Muscle of back (tissue), 11 donors: ENCODE measurements around the gene TNS1. TPM values are rescaled to one million over a fixed set of nuclear protein-coding genes. Genes with fewer than 3 reads are reported as not detected.
A peak's percentile ranks its signal among the peaks of the same experiment; 100 is the strongest.

Experiments used
- DNase-seq, 3 donors: peaks; one replicate each; pipeline versions ENCODE4 v3.0.0 to v3.0.0-alpha.2; 2013
- polyA plus RNA-seq, 10 donors: library from polyadenylated mRNA; unstranded; fragments of 120-200 nt; gene quantifications; one replicate each; pipeline ENCODE4 v1.2.1, GENCODE V29; 2013; ENCODE audit not compliant: insufficient read length in 10 of 10

The TNS1 gene
- polyA plus RNA-seq, 10 donors = 106 to 124 (median 117) TPM

DNA sequence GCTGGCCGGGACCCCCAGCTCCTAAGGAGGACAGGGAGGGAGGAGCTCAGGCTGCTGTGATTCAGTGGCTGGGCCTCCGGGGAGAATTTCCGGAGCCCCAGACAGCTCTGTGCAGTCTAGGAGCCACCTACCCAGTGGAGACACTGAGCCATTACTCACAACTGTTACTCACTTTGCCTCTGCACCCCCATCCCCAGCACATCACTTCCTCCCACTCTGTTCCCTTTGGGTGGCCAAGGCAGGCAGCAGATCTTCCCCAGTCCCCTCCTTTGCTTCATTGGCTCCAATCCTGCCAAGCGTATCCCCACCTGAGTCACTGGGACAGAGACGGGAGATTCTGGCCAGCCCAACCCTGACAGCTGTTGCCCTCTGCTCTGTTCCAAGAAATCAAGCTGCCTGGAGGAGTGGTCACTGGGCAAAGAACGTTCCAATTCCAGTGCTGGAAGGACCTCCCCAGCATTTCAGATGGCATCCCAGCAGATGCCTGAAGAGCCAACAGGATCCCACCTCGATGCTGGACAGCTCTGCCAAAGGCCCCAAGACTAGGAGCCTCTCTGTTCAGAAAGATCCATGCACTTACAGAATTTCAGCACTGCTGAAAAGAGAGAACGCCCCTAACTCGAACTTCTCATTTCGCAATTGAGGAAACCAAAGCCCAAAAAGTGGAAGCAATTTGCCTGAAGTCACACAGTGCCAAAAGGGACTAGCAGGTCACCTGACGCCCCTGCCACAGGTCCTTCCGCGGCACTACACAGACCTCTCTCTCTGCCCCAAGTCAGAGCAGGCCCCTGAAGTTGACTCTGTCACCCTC, 68.3 kb downstream of the TNS1 start:
- DNase-seq = peak; percentile 68 to 94 (median 88)

DNA sequence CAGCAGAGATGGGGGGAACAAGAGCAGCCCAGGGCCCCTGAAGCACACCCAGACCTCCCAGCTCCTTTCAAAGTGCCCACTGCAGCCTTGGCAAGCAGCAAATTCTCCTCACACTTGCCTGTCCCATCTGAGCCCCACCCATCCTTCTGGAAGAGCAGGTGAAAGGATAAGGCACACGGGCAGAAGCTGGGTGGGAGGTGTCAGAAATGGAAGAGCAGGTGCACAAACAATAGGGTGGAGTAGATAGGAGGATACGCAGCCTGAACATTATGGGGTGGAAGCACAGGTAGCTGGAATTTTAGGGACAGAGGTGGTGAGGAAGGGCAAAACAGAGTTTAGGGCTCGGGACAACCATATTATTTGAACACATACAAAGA, 69.2 kb downstream of the TNS1 start:
- DNase-seq = no peak

DNA sequence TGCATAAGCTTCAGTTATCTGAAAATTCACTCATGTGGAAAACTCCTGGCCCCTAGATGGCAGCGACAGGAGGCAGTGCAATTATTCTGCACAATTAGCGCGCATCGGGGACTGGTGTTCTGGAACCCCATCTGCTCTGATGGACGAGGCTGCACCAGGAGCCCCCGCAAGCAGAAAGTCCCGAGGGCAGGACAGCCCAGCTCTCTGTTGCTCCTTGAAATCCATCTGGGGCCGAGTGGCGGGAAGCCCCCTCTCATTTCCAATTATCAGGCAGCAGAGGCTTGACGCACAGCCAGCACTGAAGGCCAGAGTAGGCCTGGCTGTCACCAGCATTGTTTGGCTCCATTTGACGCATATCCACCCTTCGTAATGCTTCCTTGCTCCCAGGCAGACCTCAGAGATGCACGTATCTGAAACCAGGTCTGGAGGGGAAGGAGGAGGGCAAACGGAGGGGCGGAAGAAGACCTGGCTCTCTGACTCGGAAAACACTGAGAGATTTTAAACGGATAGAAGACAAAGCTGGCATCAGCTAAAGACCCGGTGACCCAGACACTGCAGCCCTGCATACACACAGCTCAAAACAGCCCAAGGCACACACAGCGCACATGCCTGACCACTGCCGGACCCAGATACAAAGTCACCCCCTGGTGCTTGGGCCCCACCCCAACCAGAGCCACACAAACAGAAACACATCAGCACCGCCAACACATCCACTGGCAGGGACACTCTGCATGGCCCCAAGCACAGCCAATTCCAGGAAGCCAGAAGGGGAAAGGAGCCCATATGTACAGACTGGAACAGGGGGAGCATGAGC, 69.8 kb downstream of the TNS1 start:
- no peak for DNase-seq

DNA sequence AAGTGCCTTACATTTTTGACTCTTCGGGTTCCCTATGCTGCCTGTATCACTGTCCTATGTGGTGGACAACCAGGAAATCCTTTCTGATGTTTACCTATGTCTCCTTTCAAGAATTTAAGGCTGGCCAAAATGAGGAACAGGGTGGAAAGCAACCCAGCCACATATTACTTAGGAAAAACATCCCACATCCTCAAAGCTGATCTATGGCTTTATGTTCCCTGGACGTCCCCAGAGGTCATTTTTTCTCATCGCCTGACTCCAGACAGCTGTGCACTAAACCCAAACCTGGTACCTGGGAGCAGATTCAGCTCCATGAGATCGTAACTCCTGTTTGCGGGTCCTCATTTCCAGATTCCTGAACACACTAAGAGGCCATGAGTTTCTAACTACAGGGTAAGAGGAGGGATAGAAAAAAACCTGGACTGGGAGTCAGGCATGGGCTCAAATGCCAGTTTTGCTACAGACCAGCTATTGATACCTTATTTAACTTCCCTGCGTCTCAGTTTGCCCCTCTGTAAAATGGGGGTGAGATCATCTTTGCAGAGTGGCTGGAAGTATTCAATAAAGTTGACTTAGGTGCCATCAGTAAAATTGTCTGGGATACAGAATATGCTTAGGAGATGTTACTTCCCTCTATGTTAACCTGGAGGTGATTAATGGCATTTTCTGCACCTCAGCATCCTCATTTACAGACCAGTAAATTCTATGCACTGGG, 70.8 kb downstream of the TNS1 start:
- DNase-seq = no peak

DNA sequence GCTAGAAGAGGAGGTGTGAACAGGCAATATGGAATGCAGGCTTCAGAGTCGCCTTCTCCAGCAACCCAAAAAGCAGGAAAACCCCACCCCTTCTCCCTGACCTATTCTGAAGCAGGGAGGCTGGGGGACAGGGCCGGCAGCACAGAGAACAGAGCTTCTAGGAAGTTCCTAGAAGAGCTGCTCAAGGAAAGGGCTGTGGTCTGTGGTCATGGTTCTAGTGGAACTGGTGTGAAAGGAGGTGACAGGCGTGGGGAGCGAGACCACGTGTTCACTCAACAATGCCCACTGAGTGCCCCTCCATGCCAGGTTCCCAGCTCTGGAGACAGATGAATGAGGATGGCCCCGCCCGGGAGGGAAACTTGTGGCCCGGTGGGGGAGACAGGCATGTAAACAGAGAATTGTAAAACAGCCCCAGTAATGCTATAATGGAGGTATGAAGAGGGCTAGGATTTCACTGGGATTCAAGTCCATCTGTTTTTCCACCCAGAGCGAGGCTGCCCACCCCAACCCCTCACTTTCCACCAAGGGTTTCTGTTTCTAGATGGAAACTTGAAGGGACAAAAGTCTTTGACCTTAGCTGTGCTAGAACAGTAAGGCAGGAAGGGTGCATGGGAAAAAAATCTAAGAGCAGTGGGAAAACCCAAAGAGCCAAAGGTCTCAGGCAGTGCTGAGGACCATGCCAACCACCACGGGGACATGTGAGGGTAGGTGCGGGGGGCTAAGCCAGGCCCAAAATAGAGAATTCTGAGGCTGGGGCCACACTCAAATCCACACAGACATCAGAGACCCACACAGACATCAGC, 71.8 kb downstream of the TNS1 start:
- no peak for DNase-seq

DNA sequence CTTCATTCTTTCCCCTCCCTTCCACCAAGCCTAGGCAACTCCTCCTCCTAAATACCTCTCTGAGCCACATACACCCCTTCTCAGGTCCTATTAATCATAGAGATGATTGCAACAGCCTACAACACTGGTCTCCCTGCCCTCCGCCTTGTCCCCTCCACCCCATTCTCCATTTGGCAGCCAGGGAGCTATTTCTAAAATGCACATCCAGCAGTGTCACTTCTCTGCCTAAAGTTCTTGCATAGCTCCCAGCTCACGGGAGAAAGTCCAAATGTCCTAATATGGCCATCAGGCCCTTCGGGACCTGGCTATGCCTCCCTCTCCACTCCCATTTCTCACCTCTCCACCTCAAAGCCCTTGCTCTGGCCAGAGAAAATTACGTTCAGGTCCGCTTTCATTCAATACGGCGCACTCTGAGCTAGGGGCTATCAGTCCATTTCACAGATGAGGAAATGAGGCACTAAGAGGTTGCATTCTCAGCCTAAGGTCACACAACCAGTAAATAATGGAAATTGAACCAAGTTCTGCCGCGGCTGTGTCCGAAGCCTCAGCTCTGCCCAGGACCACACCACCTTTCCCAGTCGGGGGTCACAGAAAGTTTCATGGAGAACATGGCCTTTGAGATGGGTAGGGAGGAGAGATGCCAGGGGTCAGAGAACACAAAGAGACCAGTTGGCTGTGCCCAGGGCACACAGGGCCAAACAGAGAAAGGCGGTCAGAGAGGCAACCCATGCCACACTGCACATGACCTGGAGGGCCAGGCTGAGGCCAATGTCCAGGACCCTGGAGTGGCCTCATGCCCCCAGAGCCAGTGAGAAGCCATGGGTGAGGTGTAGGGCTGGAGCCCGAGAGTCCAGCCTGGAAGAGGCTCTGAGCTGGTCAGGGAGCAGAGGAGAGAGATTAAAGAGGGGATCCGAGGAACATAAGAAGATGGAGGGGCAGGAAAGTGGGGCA, 72.8 kb downstream of the TNS1 start:
- DNase-seq = peak in 1 of 3 donors; percentile 79

DNA sequence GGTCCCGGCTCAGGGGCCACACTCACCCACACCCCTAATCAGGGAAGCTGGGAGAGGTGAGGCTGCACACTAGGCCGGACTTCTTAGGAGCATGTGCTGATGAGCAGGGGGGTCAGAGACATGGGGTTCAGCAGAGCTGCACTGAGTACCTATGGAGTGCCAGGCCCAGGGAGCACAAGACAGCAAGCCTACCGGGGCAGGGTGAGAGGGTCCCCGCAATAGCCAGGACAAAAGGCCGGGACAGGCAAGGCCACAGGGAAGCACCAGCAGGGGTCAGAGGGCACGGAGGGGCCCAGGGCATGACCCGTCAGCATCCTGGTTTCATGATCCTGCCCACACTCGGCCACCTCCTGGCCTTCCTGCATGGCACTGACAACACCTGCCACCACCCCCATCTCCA, 73.5 kb downstream of the TNS1 start:
- no peak for DNase-seq

DNA sequence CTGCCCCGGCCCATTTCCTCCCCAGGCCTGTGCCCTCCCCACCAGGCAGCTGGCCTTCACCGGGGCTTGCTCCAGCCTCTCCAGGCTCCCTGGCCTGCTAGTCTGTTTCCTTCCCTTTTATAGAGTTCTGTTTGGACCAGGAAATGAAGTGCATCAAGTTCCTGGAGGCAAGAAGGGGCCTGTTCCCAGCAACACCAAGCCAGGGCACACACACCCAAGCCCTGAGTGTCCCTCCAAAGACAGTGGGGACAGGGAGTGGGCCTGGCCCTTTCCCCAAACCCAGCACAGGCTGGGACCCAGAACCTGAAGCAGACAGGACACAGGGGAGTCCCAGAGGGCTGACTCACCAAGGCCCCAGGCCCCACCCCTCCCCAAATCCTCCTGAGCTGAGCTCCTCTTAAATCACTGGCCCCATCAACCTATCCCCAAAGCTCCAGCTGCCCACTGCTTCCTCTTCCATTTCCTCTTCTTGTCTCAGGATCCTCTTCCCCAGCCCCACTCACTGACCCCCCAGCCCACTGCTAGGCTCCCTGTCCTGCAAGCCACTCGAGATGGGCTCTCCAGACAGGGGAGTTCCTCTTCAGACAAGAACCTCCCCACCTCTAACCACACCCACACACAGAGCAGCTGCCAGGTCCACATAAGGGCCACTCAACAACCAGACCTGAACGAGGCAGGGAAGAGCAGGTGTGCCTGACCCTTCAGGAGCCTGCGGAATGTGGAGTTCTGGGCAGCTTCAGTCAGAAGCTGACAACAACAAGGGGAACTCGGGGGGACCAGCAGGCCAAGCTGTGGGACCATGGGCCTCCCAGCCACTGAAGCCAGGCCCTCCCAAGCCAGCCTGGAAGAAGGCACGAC, 74.2 kb downstream of the TNS1 start:
- DNase-seq = no peak

DNA sequence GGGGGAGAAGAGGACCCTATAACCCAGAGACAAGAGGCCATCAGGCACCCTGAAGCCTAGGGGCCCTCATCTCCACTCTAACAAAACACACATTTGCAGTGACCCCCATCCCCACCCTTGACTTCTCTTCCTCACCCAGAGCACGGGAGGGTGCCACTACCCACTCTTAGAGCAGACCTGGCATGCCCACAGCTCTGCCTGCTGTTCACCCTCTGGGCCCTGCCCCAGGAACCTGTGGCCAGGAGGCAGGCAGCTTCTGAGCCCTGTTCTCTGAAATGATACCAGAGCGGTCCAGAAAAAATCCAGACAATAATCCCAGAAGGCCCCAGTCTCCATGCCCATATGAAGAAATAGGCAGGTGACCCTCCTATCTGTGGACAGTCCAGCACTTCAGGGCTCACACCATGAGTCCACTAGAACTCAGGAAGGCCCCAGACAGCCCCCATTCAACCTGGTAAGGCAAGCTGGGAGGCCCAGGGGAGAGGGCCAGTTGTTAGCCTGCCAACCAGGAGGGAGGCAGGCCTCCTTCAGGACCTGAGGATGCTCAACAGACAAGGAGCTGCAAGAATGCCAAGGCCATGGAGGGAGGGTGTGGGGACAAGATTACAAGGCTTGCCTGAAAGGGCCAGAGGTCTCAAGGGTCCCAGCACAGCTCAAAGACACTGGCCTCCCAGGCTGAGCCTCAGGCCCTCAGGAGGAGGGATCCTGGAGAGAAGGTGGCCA, 75.0 kb downstream of the TNS1 start:
- DNase-seq = no peak

DNA sequence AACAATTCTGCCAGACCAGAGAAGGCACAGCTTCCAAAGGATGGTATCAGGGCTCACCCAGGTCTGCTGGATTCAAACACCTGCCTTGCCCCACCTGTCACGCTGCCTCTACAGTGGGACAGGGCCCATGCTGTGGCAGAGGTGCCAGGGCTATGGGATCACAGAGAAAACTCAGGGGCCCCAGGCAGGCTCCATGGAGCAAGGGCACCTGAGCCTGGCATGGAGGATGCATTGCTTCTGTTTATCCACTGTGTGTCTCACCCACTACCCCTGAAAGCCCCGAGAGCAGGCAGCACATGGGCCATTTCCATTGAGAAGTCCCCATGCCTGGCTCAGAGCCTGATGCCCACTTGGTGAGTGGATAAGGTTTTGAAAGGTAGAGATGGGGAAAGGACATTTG, 76.0 kb downstream of the TNS1 start:
- no peak for DNase-seq

DNA sequence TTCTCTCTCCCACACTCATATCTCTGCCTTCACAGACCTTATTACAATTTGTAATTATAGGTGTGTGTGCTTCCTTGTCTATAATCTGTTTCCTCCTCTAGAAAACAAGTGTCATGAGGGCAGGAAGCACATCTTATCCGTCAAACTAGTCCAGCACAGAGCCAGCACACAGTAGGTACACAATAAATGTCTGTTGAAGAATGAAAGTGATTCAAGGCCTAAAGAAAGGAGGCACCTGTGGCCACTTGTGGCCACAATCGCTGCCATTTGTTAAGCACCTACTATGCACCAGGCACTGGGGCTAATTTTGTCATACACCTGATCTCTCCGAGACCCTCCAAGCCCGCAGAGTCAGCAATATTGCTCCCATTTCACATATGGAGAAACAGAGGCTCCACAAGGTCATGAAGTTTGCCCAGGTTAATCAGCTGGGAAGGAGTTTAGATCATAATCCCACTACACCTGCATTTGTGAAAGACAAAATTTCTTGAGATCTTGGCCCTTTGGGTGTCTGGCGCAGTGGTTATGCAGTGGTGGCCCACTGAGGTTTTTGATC, 78.4 kb downstream of the TNS1 start:
- no peak for DNase-seq

DNA sequence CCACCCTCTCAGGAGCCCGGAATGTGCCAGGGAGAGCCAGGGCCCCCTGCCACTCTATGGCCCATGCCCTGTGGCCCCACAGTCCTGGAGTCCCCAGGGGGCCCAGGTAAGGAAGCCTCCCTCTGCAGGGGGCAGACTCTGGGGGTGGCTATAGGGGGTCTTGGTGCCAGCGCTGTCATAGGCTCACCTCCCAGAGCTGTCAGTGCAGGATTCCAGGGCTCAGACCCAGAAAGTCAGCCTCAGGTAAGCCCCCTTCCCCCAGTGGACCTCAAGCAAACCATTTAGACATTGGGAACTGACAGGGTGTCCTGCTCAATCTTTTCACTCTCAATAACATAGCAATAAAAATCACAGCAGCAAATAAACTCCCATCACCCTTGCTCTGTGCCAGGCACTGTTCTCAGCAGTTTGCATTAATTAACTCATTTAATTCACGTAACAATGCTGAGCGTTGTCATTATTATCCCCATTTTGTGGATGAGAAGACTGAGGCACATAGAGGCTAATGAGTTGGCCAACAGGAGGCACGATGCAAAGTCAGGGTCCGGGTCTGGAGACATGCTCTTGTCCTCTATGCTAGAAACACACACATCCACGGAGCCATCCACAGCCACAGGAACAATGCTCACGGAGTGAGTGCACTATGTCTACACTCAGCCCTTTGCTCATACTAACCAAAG, 79.6 kb downstream of the TNS1 start:
- no peak for DNase-seq

DNA sequence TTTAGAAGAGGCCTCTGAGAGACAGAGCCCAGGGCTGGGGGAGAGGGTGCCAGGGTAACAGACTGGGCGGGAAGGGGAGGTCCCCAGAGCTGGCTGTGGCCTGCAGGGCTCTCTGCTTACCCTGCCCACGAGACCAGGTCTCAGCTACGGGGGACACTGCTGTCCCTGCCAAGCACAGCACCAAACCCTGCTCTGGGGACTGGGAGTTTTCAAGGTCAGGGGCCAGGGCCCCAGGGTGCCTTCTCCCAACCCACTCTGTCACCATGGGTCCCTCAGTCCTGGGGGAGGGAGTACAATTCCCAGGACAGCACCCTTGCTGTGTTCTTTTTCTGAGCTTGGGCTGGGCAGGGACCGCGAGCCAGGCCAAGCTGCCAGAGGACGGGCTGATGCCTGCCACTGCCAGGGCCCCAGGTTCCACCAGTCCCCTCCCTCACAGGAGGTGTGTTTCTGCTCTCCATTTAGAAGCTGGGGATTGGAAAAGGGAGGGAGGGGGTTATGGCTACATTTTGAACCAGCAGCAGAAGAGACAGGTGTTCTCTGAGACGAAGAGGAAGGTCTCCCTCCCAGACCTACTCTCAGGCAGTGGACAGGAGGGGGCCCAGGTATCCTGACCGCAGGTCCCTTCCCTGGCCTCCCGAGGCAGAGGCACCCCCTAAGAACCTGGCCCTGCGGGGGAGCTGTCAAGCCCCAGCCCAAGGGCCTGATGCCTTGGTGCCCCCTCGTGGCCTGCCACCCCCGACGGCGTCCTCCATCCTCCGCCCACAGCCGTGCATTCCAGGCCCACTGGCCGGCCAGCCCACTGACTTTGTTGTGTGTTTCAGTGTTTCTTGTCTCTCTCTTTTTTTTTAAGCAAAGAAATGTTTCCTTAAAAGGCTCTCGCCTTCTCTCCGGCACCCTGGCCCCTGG, 80.4 kb downstream of the TNS1 start:
- no peak for DNase-seq

DNA sequence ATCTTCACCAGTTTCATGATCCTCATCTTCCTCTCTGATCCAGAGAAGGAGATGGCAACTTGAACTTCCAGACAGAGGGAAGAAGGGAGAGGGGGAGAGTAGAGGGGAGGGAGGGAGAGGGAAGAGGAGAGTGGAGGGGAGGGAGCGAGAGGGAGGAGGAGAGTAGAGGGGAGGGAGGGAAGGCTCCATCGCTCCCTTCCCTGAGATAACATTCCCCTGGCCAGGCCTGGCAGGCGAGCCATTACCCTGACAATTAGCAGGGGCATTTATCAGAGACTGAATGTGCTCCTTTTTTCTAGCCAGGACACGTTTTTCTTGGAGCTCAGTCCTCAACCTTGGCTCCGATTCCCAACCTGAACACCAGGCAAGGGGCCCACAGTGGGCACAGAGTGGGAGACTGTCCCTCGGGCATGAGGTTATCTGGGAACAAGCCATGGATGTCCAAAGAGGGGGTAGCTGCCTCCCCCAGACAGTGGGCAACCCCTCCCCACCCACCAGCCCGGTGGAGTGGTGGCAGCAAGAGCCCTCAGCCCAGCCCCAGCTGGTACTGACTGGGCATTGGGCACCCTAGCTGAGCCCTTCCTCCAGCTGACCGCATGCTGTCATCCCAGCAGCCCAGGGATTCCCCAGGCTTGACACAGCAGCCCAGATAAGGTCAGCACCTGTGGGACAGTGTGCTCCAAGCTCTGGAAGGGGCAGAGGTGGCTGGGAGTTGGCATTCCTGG, 81.8 kb downstream of the TNS1 start:
- DNase-seq = no peak

DNA sequence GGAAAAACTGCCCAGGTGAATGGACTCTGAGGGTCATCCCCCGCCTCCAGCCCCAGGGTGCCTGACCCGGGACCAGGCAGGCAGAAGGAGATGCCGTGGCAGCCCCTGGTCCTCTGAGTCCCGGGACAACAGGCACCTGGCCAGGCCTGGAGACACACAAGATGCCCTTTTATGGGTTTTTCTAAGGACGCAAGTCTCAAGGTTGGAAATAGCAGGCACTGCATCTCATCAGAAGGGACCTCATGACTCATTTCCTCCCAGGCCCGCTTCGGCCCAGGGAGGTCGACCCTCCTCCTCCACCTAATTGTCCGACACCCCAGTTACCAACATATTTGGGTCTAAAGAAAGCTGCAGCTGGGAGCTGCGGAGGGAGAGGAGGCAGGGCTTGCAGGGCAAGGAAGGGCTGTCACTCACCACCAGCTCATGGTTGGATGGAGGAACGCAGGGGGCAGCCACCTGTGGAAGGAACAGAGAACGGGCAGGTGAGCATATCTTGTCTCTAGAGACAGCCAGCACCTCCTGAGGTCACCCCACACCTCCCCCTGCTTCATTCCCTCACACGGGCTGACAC, 82.9 kb downstream of the TNS1 start:
- DNase-seq = peak in 1 of 3 donors; percentile 79

DNA sequence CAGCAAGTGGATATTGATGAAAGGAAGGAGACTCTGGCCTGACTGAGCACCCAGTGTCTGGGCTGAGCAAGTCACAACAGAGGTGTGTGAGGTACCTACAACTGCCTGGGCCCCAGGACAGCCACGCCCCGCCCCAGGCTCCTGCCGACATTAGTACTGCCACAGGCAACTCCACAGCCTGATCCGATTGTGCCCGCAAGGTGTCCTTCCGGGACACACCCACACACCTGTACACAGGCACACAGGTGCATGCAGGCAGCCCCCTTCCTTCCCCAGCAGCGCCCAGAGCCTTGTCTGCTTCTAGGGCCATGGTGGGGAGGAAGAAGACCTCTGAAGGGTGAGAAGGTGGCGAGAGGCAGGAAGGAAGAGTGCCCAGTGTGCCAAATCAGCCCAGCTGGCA, 83.6 kb downstream of the TNS1 start:
- DNase-seq = no peak
